Measurements from ENCODE around the gene PLXNB2. TPM values are rescaled to one million over a fixed set of nuclear protein-coding genes. Genes with fewer than 3 reads are reported as not detected.

Gene PLXNB2
- total and polyA plus RNA-seq, 2 experiments from 2014 or later = 123 to 147 TPM

DNA sequence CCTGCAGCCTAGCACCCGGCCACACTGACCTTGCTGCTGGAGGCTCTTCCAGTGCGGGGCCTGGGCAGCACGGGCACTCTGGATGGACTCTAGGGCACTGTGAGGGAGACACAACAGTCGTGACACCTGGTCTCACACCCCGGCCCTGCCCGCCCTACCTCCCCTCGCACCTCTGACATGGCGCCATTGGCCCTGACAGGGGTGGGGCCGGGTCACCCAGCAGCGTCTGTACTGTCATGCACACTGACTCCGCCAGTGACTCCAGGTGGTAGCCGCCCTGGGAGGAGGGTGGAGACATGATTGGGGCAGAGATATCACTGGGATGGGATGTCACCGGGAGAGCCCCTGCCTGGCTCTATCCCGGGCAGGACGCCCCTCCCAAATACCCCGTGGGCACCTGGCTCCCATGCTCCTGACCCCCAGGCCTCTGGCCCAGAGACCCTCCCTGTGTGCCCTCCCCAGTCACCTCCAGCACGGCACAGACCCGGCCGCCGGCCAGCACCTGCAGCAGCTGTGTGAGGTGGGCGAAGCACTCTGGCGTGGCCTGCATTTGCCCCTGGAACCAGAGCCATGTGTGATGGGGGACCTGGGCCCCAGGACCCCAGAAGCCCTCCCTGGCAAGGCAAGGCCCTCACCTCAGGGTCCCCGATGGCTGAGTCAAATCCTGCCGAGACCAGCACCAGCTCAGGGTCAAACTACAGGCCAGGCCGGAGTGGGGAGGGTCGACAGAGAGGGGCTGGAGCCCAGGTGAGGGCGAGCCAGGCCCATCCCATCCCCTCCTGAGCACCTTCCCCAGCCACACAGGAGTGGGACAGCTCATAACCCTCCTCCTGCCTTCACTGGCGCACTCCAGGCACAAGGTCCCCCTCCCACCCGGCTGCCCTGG, 59.0 kb downstream of the PLXNB2 start:
- Histone ChIP-seq H3K27ac (no peak overlapping the region), H3K4me3 (no peak overlapping the region), H3F3A (ENCODE audit: insufficient read depth) (no peaks in the 10 kb centered on the region), H3K4me2 (ENCODE audit: unreplicated experiment) (no peak overlapping the region), H4K20me1 (ENCODE audit: insufficient read depth) (no peaks in the 10 kb centered on the region), H3K9me3 (ENCODE audit: low read depth) (no peaks in the 10 kb centered on the region), H3K4me1 (ENCODE audit: insufficient read depth) (peaks cover 7% of the 10 kb centered on the region; the same call in 1 of the 2 replicates), H3K27me3 (replicated peaks; ENCODE audit: insufficient read depth) (no peaks in the 10 kb centered on the region), H3K79me2 (ENCODE audit: insufficient read depth) (peaks cover 51% of the 10 kb centered on the region), H3K9ac (no peak overlapping the region), H3K9me2 (ENCODE audit: insufficient read depth) (no peaks in the 10 kb centered on the region), H3K36me3 (ENCODE audit: low read depth) (no peaks in the 10 kb centered on the region), H2AFZ (no peak overlapping the region)
- DNase-seq = no peak
- WGBS, 2 experiments (ENCODE audit: low coverage in 1 of 2, low lambda C conversion rate in 2 of 2, missing lambda C conversion rate in 2 of 2) = 87 to 89% methylated on average over 22 to 28 of the region's 29 CpGs
- no peak for TF ChIP-seq EZH2phosphoT487 (IDR thresholded peaks at IDR 0.05; ENCODE audit: insufficient read depth, low read depth)
- no peak for TF ChIP-seq EZH2 (IDR thresholded peaks at IDR 0.05; ENCODE audit: insufficient read depth, poor library complexity, severe bottlenecking)
- in situ Hi-C loops (cut with MboI) = no loop called here

DNA sequence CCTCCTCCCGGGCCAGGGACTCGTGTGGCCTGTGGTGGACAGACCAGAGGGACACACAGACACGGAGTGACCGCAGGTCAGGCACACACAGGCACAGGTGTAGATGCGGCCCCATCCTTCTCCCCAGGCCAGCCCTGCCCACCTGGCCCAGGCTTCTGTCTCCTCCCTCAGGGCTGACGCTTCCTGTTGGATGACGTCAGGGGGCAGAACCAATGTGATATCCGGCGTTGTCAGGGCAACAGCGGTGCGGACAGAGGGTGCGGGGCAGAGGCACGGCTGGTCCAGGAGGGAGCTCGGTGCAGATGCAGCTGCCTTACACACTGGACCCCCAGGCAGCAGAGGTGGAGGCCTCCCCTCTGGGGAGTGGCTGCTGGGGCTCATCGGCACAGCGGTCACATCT, 59.7 kb downstream of the PLXNB2 start:
- peak; percentile 48 for DNase-seq
- no peaks in the 10 kb centered on the region for H3F3A ChIP-seq (ENCODE audit: insufficient read depth)
- H3K9me2 ChIP-seq (ENCODE audit: insufficient read depth) = no peaks in the 10 kb centered on the region
- H3K4me1 ChIP-seq (ENCODE audit: insufficient read depth) = peaks cover 7% of the 10 kb centered on the region; the same call in 1 of the 2 replicates
- no peak overlapping the region for H3K27ac ChIP-seq
- in situ Hi-C loops (cut with MboI) = no loop called here
- H2AFZ ChIP-seq = no peak overlapping the region
- H3K4me3 ChIP-seq = no peak overlapping the region
- H3K4me2 ChIP-seq (ENCODE audit: unreplicated experiment) = no peak overlapping the region
- no peaks in the 10 kb centered on the region for H3K9me3 ChIP-seq (ENCODE audit: low read depth)
- H3K27me3 ChIP-seq (replicated peaks; ENCODE audit: insufficient read depth) = no peaks in the 10 kb centered on the region
- peaks cover 58% of the 10 kb centered on the region for H3K79me2 ChIP-seq (ENCODE audit: insufficient read depth)
- TF ChIP-seq EZH2phosphoT487 (IDR thresholded peaks at IDR 0.05; ENCODE audit: insufficient read depth, low read depth) = no peak
- no peak for TF ChIP-seq EZH2 (IDR thresholded peaks at IDR 0.05; ENCODE audit: insufficient read depth, poor library complexity, severe bottlenecking)
- no peaks in the 10 kb centered on the region for H4K20me1 ChIP-seq (ENCODE audit: insufficient read depth)
- H3K9ac ChIP-seq = no peak overlapping the region
- WGBS, 2 experiments (ENCODE audit: low coverage in 1 of 2, low lambda C conversion rate in 2 of 2, missing lambda C conversion rate in 2 of 2) = 71 to 76% methylated on average over 16 of the region's 16 CpGs
- H3K36me3 ChIP-seq (ENCODE audit: low read depth) = no peaks in the 10 kb centered on the region

DNA sequence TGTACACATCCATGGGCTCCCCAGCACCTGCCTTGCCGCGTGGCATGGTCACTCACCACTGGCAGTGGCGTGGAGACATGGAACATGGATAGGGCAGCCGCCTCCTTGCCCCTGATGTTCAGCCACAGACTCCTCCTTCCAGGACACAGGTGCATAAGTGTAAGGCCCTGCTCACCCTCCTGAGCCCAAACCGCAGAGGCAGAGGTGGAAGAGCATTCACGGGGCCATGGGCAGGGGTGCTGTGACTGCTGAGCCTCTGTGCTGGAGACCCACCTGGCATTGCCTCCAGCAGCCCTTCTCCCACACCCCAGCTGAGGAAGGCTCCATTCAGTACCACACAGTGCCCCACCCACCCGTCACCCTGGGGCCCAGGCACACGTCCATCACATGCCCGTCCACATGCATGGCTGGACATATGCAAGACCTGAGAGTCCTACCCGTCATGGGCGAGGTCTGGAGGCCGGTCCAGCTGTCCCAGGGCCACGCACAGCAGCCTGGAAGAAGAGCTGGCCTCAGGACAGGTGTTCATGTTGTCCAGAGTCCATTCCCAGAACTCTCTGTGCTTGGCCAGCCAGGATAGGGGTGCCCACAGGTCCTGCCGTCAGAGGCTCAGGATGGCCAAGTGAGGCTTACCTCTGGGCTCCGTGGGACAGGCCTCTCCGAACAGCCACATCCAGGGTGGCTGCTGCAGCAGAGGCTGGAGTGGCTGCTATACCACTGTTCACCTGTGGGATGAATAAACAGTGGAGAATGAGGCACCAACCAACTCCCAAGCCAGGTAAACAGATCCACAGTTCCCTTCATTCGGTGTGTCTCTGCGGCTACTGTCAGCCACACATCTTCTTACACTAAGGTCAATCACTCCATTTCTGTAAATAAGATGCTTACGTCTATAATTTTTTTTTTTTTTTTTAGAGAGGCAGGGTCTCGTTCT, 60.9 kb downstream of the PLXNB2 start:
- no peaks in the 10 kb centered on the region for H3K9me2 ChIP-seq (ENCODE audit: insufficient read depth)
- H3F3A ChIP-seq (ENCODE audit: insufficient read depth) = no peaks in the 10 kb centered on the region
- WGBS, 2 experiments (ENCODE audit: low coverage in 1 of 2, low lambda C conversion rate in 2 of 2, missing lambda C conversion rate in 2 of 2) = 82 to 85% methylated on average over 17 to 20 of the region's 20 CpGs
- no peaks in the 10 kb centered on the region for H3K36me3 ChIP-seq (ENCODE audit: low read depth)
- H3K9ac ChIP-seq = no peak overlapping the region
- H4K20me1 ChIP-seq (ENCODE audit: insufficient read depth) = no peaks in the 10 kb centered on the region
- no peak for DNase-seq
- H2AFZ ChIP-seq = no peak overlapping the region
- H3K27ac ChIP-seq = no peak overlapping the region
- H3K4me1 ChIP-seq (ENCODE audit: insufficient read depth) = peaks cover 15% of the 10 kb centered on the region
- TF ChIP-seq EZH2 (IDR thresholded peaks at IDR 0.05; ENCODE audit: insufficient read depth, poor library complexity, severe bottlenecking) = no peak
- TF ChIP-seq EZH2phosphoT487 (IDR thresholded peaks at IDR 0.05; ENCODE audit: insufficient read depth, low read depth) = no peak
- no peaks in the 10 kb centered on the region for H3K27me3 ChIP-seq (replicated peaks; ENCODE audit: insufficient read depth)
- in situ Hi-C loops (cut with MboI) = no loop called here
- no peak overlapping the region for H3K4me2 ChIP-seq (ENCODE audit: unreplicated experiment)
- H3K4me3 ChIP-seq = no peak overlapping the region
- H3K79me2 ChIP-seq (ENCODE audit: insufficient read depth) = peaks cover 70% of the 10 kb centered on the region
- no peaks in the 10 kb centered on the region for H3K9me3 ChIP-seq (ENCODE audit: low read depth)
